ENCODE results near the gene ITPRIP.

DNA sequence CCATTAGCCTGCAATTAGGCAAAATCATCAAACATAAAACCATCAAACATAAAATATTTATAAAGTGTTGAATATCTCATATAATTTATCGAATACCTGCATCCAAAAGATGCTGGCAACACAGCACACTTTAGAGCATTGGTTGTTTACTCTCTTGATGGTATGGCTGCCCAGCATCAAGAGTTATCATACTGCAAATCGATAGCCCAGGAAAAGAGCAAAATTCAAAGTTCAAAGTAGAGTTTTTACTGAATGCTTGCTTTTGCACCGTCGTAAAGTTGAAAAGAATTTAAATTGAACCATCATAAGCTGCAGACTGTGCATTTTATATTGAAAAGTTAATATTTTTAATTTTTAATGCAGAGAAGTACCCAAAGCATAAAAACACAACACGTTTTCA, 73.5 kb downstream of the ITPRIP start:
- TF ChIP-seq POLR2A (IDR thresholded peaks at IDR 0.05), result no peak
- TF ChIP-seq, protein P1, sequence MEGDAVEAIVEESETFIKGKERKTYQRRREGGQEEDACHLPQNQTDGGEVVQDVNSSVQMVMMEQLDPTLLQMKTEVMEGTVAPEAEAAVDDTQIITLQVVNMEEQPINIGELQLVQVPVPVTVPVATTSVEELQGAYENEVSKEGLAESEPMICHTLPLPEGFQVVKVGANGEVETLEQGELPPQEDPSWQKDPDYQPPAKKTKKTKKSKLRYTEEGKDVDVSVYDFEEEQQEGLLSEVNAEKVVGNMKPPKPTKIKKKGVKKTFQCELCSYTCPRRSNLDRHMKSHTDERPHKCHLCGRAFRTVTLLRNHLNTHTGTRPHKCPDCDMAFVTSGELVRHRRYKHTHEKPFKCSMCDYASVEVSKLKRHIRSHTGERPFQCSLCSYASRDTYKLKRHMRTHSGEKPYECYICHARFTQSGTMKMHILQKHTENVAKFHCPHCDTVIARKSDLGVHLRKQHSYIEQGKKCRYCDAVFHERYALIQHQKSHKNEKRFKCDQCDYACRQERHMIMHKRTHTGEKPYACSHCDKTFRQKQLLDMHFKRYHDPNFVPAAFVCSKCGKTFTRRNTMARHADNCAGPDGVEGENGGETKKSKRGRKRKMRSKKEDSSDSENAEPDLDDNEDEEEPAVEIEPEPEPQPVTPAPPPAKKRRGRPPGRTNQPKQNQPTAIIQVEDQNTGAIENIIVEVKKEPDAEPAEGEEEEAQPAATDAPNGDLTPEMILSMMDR (IDR thresholded peaks at IDR 0.05), result no peak

Data from tibial nerve (tissue), 3 donors.